CD4-positive, alpha-beta T cell treated with Interleukin-17A for 4 hours (primary cell): ENCODE results near the gene NID2.

Experiments used
- DNase-seq: peaks from one replicate; pipeline ENCODE4 v3.0.0-alpha.2; 2020; ENCODE audit warnings: mixed read lengths

The NID2 gene

GRCh38 chr14:52023518-52023917 is 45.3 kb downstream of the NID2 start:
- no peak for DNase-seq

- DNase-seq, result no peak
Observed at GRCh38 chr14:52021957-52022600, 46.8 kb downstream of the NID2 start.

- DNase-seq, result peak; percentile 27
Observed at GRCh38 chr14:52020866-52021717, 47.8 kb downstream of the NID2 start.

- no peak for DNase-seq
Observed at GRCh38 chr14:52020161-52020714, 48.6 kb downstream of the NID2 start.

GRCh38 chr14:52018970-52019369 is 49.9 kb downstream of the NID2 start:
- no peak for DNase-seq

- DNase-seq, result no peak
Observed at GRCh38 chr14:52018252-52018651, 50.6 kb downstream of the NID2 start.

- no peak for DNase-seq
Observed at GRCh38 chr14:52015411-52016030, 53.3 kb downstream of the NID2 start.

- no peak for DNase-seq
Observed at GRCh38 chr14:52014601-52015267, 54.1 kb downstream of the NID2 start.

- DNase-seq, result peak; percentile 10
Observed at GRCh38 chr14:52013984-52014600, 54.8 kb downstream of the NID2 start.

- DNase-seq, result no peak
Observed at GRCh38 chr14:52012635-52013034, 56.2 kb downstream of the NID2 start.

- no peak for DNase-seq
Observed at GRCh38 chr14:52011523-52011922, 57.3 kb downstream of the NID2 start.

- DNase-seq, result no peak
Observed at GRCh38 chr14:52010173-52010693, 58.6 kb downstream of the NID2 start.

- DNase-seq, result no peak
Observed at GRCh38 chr14:52008136-52008535, 60.7 kb downstream of the NID2 start.

GRCh38 chr14:52007637-52008036 is 61.2 kb downstream of the NID2 start:
- DNase-seq, result no peak

- DNase-seq, result no peak
Observed at GRCh38 chr14:52007211-52007610, 61.6 kb downstream of the NID2 start.

- no peak for DNase-seq
Observed at GRCh38 chr14:52006361-52006760, 62.5 kb downstream of the NID2 start.

- no peak for DNase-seq
Observed at GRCh38 chr14:52005625-52006024, 63.2 kb downstream of the NID2 start.

- DNase-seq, result no peak
Observed at GRCh38 chr14:52003324-52003723, 65.5 kb downstream of the NID2 start.

GRCh38 chr14:52002542-52002941 is 66.3 kb downstream of the NID2 start:
- no peak for DNase-seq

- DNase-seq, result no peak
Observed at GRCh38 chr14:52000696-52001095, 68.2 kb downstream of the NID2 start.

- DNase-seq, result no peak
Observed at GRCh38 chr14:52000019-52000582, 68.8 kb downstream of the NID2 start.

GRCh38 chr14:51999084-51999483 is 69.8 kb downstream of the NID2 start:
- DNase-seq, result no peak
